ENCODE measurements around the gene CDH23.

The CDH23 gene

DNA sequence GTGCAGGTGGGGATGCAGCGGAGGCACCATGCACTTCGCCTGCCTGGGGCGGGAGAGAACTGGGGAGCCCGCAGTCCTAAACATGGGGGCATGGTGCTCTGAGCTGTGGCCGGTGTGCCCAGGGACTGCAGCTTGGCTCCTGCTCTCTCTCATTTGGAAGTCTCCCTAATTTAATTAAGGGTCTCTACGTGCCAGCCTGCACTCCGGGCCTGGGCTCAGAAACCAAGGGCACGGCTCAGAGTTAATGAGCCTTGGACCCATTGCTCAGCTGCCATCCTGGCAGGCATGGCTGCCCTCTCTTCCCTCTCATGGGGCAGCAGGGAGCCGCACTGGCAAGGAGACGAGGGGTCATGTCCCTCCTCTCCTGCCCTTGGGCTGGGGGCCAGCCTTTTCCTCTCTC lies 115.6 kb downstream of the CDH23 start:
- TF ChIP-seq ESRRG (CRISPR knock-in tag; IDR thresholded peaks at IDR 0.05) (no peak), ISL1 (CRISPR knock-in tag; IDR thresholded peaks at IDR 0.05) (no peak), ZNF565 (CRISPR knock-in tag; conservative IDR thresholded peaks at IDR 0.05; ENCODE audit: low read depth) (no peak), GLIS3 (CRISPR knock-in tag; IDR thresholded peaks at IDR 0.05) (no peak), CSDC2 (CRISPR knock-in tag; IDR thresholded peaks at IDR 0.05) (no peak)
- no peak; the same call in 2 of the 3 replicates for ATAC-seq

DNA sequence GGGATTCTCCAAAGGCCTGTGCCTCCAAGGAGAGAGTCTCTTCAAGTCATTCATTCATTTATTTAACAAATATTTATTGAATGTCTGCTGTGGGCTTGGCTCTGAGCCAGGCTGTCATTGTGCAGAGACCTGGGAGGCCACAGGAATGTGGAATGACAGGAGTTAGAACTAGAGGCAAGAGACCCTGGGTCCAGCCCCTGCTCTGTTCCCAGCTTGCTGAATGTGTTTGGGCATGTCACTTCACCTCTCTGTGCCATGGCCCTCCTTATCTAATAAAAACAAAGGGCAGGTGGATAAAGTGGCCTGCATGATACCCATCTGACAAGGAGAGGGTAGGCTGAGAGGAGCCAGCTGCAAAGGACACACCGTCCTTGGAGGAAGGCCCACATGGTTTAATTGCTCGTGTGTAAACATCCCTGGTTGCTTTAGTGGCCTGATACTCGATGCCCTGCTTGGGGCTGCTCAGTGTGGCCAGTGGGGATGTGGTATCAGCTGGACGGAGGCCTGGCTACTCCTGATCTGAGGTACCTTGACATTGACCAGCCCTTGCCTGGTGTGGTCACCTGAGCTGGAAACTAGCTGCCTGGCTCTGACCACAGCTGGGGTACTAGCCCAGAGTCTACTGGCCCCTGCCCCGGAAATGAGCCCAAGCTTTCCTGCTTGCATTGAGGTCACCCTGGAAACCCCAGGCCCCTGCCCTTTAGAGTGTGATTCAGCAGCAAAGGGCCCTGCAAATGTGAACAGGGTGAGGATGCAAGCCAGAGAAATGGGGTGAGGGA lies 116.2 kb downstream of the CDH23 start:
- TF ChIP-seq CSDC2 (CRISPR knock-in tag; IDR thresholded peaks at IDR 0.05) (no peak), SNAI2 (CRISPR knock-in tag; IDR thresholded peaks at IDR 0.05) (peak; percentile 81; the same call in 1 of the 2 replicates), ESRRG (CRISPR knock-in tag; IDR thresholded peaks at IDR 0.05) (0 out of 2 replicates have a peak, but pooled peaks have one; percentile 15)
- ATAC-seq, result no peak; the same call in 1 of the 3 replicates

DNA sequence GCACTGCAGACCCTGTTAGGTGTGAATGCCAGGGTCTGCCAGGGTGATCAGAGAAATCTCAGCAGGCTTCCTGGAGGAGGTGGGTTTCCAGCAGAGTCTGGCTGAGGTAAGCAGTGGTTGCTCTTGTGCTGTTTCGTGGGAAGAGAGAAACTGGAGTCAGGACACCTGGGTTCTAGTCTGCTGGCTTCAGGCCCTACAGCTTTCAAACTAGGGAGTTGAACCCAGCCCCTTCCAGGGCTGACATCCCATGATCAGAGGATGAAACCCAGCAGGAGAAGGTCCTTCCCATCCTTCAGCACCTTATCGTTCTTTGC lies 116.8 kb downstream of the CDH23 start:
- no peak for ATAC-seq
- TF ChIP-seq, protein P1, sequence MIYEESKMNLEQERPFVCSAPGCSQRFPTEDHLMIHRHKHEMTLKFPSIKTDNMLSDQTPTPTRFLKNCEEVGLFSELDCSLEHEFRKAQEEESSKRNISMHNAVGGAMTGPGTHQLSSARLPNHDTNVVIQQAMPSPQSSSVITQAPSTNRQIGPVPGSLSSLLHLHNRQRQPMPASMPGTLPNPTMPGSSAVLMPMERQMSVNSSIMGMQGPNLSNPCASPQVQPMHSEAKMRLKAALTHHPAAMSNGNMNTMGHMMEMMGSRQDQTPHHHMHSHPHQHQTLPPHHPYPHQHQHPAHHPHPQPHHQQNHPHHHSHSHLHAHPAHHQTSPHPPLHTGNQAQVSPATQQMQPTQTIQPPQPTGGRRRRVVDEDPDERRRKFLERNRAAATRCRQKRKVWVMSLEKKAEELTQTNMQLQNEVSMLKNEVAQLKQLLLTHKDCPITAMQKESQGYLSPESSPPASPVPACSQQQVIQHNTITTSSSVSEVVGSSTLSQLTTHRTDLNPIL (CRISPR knock-in tag; IDR thresholded peaks at IDR 0.05; ENCODE audit: low read depth), result no peak
- TF ChIP-seq OSR1 (CRISPR knock-in tag; IDR thresholded peaks at IDR 0.05), result no peak
- no peak for TF ChIP-seq ISL1 (CRISPR knock-in tag; IDR thresholded peaks at IDR 0.05)
- no peak for TF ChIP-seq ARNTL (CRISPR knock-in tag; IDR thresholded peaks at IDR 0.05; ENCODE audit: borderline replicate concordance, low read depth)
- TF ChIP-seq ZFP30 (CRISPR knock-in tag; IDR thresholded peaks at IDR 0.05), result no peak
- no peak for TF ChIP-seq TCF4 (CRISPR knock-in tag; IDR thresholded peaks at IDR 0.05; ENCODE audit: borderline replicate concordance)

DNA sequence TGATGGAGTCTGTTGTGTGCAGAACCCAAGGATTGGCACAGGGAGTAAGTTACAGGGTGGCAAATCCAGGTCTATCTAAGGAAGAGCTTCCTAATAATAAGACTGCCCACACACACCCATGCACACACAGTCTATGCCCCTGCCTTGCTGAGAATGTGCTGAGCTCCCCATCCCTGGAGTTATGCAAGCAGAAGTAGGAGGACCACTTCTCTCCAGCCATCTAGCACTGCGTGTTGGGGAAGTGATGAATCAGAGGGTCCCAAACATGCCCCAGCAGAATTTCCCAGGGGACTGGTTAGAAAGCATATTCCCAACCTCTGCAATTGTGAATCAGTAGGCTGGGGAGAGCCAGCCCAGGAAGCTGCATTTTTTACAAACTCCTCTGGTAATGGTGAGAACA lies 117.2 kb downstream of the CDH23 start:
- TF ChIP-seq SNAI2 (CRISPR knock-in tag; IDR thresholded peaks at IDR 0.05), result no peak
- no peak for TF ChIP-seq TOX (CRISPR knock-in tag; IDR thresholded peaks at IDR 0.05; ENCODE audit: borderline replicate concordance)
- TF ChIP-seq, protein P2, sequence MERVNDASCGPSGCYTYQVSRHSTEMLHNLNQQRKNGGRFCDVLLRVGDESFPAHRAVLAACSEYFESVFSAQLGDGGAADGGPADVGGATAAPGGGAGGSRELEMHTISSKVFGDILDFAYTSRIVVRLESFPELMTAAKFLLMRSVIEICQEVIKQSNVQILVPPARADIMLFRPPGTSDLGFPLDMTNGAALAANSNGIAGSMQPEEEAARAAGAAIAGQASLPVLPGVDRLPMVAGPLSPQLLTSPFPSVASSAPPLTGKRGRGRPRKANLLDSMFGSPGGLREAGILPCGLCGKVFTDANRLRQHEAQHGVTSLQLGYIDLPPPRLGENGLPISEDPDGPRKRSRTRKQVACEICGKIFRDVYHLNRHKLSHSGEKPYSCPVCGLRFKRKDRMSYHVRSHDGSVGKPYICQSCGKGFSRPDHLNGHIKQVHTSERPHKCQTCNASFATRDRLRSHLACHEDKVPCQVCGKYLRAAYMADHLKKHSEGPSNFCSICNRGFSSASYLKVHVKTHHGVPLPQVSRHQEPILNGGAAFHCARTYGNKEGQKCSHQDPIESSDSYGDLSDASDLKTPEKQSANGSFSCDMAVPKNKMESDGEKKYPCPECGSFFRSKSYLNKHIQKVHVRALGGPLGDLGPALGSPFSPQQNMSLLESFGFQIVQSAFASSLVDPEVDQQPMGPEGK (CRISPR knock-in tag; IDR thresholded peaks at IDR 0.05; ENCODE audit: borderline replicate concordance), result no peak
- TF ChIP-seq GLIS3 (CRISPR knock-in tag; IDR thresholded peaks at IDR 0.05), result no peak
- TF ChIP-seq OSR1 (CRISPR knock-in tag; IDR thresholded peaks at IDR 0.05), result no peak
- no peak for TF ChIP-seq ESRRG (CRISPR knock-in tag; IDR thresholded peaks at IDR 0.05)
- TF ChIP-seq, protein P1 (CRISPR knock-in tag; IDR thresholded peaks at IDR 0.05; ENCODE audit: low read depth), result no peak
- TF ChIP-seq ZFP3 (CRISPR knock-in tag; IDR thresholded peaks at IDR 0.05), result no peak
- TF ChIP-seq, protein P3, sequence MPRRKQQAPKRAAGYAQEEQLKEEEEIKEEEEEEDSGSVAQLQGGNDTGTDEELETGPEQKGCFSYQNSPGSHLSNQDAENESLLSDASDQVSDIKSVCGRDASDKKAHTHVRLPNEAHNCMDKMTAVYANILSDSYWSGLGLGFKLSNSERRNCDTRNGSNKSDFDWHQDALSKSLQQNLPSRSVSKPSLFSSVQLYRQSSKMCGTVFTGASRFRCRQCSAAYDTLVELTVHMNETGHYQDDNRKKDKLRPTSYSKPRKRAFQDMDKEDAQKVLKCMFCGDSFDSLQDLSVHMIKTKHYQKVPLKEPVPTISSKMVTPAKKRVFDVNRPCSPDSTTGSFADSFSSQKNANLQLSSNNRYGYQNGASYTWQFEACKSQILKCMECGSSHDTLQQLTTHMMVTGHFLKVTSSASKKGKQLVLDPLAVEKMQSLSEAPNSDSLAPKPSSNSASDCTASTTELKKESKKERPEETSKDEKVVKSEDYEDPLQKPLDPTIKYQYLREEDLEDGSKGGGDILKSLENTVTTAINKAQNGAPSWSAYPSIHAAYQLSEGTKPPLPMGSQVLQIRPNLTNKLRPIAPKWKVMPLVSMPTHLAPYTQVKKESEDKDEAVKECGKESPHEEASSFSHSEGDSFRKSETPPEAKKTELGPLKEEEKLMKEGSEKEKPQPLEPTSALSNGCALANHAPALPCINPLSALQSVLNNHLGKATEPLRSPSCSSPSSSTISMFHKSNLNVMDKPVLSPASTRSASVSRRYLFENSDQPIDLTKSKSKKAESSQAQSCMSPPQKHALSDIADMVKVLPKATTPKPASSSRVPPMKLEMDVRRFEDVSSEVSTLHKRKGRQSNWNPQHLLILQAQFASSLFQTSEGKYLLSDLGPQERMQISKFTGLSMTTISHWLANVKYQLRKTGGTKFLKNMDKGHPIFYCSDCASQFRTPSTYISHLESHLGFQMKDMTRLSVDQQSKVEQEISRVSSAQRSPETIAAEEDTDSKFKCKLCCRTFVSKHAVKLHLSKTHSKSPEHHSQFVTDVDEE (CRISPR knock-in tag; IDR thresholded peaks at IDR 0.05), result no peak
- TF ChIP-seq ZNF8 (CRISPR knock-in tag; IDR thresholded peaks at IDR 0.05), result no peak
- no peak for TF ChIP-seq RARB (CRISPR knock-in tag; IDR thresholded peaks at IDR 0.05)
- no peak for TF ChIP-seq ZC3H10 (CRISPR knock-in tag; IDR thresholded peaks at IDR 0.05)
- TF ChIP-seq ZNF565 (CRISPR knock-in tag; conservative IDR thresholded peaks at IDR 0.05; ENCODE audit: low read depth), result no peak
- ATAC-seq, result no peak
